H1 (cell line): ENCODE measurements around the gene UBR3. TPM values are rescaled to one million over a fixed set of nuclear protein-coding genes. Genes with fewer than 3 reads are reported as not detected.

ENCODE experiments used
- CEBPB ChIP-seq: IDR thresholded peaks from 2 replicates; pipeline ENCODE4 v1.6.1; 2012; ENCODE audit warnings: low read depth, low read length
- E2F6 ChIP-seq: IDR thresholded peaks from 2 replicates; pipeline ENCODE4 v1.6.1; 2012; ENCODE audit warnings: inconsistent platforms
- SP4 ChIP-seq: IDR thresholded peaks from 2 replicates; pipeline ENCODE4 v1.6.1; 2012; ENCODE audit warnings: low read length, inconsistent platforms
- polyA plus RNA-seq, 7 experiments: library from polyadenylated mRNA; depleted of rRNA in 3 of 7; stranded (reverse) in 5 of 7; unstranded in 2 of 7; fragments of >200 nt in 5 of 7; fragments of 200-250 nt in 2 of 7; gene quantifications; 1 replicate in 5 of 7; 2 replicates in 1 of 7; 4 replicates in 1 of 7; pipeline versions ENCODE4 v1.2.1 to v1.2.3, GENCODE V29; 2011 to 2013; ENCODE audit warnings: missing spikeins in 2 of 7, mixed read lengths in 2 of 7
- total RNA-seq: library from RNA; stranded (reverse); fragmentation: NEBNext Ultra II Directional; extraction: Animal tissue kit (Norgen Biotek cat#: 25700); gene quantifications from 2 replicates; pipeline ENCODE4 v1.2.1, GENCODE V29; 2021

UBR3 gene
- total and polyA plus RNA-seq, 2 of the 8 experiments (the other 6 are each of a cell fraction or from before 2014, with no cell fraction given), result 3.7 to 17.7 TPM

DNA sequence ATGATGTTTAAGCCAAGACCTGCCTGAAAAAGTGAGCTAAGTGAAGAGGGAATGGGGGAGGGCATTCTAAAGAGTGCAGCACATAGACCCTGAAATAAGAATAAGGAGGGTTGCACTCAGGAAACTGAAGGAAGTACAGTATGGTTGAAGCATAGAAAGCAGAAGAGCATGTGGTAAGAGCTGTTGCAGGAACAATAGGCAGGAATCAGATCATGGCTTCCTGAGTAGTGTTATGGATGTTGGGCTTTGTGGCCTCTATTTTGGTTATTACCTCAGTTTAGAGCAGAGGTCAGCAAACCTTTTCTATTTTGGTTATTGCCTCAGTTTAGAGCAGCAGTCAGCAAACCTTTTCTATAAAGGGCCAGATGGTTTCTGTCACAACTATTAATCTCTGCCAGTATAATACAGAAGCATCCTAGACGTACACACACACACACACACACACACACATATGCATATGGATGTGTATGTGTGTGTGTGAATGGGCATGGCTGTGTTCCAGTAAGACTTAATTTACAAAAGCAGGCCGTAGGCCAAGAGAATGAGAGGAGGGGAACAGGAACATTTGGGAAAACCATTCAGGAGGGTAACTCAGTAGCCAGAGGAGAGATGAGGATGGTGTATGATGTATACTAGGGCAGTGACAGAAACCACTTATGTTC, 259.6 kb downstream of the UBR3 start (continued):
- no peak for TF ChIP-seq SP4
- no peak for TF ChIP-seq E2F6
- no peak for TF ChIP-seq CEBPB
